Measurements from ENCODE around the gene PSD2. TPM values are rescaled to one million over a fixed set of nuclear protein-coding genes. Genes with fewer than 3 reads are reported as not detected.

PSD2 gene
- polyA plus RNA-seq, 3 donors = not detected

DNA sequence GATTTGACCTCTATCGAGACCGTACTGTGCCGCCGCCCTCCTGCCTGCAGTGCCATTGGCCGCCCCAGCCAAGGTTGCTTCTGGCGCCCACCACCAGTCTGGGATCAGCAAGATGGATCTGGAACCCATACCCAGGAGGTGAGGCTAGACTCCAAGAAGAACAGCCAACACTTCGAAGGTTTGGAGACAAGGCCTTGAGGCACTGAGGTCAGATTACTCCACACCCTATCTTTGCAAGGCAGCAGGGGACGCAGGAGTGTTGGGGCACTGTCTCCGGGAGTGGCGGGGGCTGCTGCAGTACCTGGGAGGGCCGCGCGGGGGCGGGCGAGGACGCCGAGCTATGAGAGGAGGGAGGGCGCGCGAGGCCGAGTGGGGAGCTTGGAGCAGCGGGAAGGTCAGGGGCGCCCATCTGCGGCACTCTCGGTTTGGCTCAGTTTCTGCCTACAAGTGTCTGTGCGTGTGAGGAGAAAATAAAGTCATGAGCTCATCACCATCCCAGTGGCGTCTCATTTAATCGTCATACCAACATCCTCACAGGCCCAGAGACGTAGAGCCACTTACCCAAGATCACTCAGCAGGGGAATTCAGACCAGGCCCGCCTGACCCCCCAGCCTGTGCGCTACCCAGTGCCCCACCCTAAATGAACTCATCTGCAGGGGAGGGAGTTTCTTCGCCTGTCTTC, 20.5 kb upstream of the PSD2 start:
- peak; percentile 90 to 99 (median 94) for DNase-seq

DNA sequence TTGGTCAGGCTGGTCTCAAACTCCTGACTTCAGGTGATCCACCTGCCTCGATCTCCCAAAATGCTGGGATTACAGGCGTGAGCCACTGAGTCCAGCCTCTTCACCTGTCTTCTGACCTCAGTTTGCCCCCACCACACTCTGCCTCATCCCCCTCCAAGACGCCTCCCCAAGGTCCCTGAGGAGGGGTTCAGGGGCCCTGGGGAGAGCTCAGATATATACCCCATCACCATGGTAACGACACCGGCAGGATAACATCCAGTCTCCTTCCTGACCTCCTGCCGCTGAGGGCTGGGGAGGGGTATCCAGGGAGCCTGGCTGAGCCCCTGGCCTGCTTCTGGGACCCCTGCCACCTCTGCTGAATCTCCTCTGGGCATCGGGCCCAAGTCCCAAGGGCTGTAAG, 19.7 kb upstream of the PSD2 start:
- H3K27me3 Mint-ChIP-seq (ENCODE audit: low read depth in 3 of 3) = peaks cover 19 to 26% (median 22%) of the 10 kb centered on the region in 3 donors
- H3K4me3 ChIP-seq (replicated peaks in 1 of 3; ENCODE audit: low read depth in 2 of 3, low read length in 3 of 3) = no peak overlapping the region
- no peak for DNase-seq
- TF ChIP-seq, protein P1, sequence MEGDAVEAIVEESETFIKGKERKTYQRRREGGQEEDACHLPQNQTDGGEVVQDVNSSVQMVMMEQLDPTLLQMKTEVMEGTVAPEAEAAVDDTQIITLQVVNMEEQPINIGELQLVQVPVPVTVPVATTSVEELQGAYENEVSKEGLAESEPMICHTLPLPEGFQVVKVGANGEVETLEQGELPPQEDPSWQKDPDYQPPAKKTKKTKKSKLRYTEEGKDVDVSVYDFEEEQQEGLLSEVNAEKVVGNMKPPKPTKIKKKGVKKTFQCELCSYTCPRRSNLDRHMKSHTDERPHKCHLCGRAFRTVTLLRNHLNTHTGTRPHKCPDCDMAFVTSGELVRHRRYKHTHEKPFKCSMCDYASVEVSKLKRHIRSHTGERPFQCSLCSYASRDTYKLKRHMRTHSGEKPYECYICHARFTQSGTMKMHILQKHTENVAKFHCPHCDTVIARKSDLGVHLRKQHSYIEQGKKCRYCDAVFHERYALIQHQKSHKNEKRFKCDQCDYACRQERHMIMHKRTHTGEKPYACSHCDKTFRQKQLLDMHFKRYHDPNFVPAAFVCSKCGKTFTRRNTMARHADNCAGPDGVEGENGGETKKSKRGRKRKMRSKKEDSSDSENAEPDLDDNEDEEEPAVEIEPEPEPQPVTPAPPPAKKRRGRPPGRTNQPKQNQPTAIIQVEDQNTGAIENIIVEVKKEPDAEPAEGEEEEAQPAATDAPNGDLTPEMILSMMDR (IDR thresholded peaks at IDR 0.05) = no peak
- peak overlapping the region in 1 of 2 donors; percentile 58 for H3K4me3 Mint-ChIP-seq
- H2AFZ ChIP-seq (ENCODE audit: insufficient read depth, low read depth, low read length, poor library complexity, severe bottlenecking) = peak overlapping the region; percentile 29
- peak overlapping the region in 1 of 2 donors; percentile 60 for H3K27ac ChIP-seq (ENCODE audit: low read depth in 1 of 2, low read length in 2 of 2)
- peaks cover 20% of the 10 kb centered on the region for H3K4me1 Mint-ChIP-seq
- no peaks in the 10 kb centered on the region for H3K36me3 ChIP-seq (replicated peaks in 1 of 2; ENCODE audit: control insufficient read depth in 1 of 2, insufficient read depth in 2 of 2, low read length in 2 of 2)
- H4K20me1 ChIP-seq (ENCODE audit: insufficient read depth, low read length) = no peaks in the 10 kb centered on the region
- no peak overlapping the region for H3K4me2 ChIP-seq (replicated peaks; ENCODE audit: extremely low read depth, low read length, poor library complexity, severe bottlenecking)
- WGBS (ENCODE audit: insufficient coverage) = 85% methylated on average over 4 of the region's 7 CpGs
- H3K27me3 ChIP-seq (ENCODE audit: control insufficient read depth in 2 of 2, insufficient read depth in 2 of 2, low read length in 2 of 2) = no peaks in the 10 kb centered on the region
- peaks cover 13 to 17% of the 10 kb centered on the region in 2 donors for H3K4me1 ChIP-seq (ENCODE audit: control insufficient read depth in 1 of 2, insufficient read depth in 2 of 2, low read length in 2 of 2)
- H3K9me3 ChIP-seq (replicated peaks in 1 of 2; ENCODE audit: control insufficient read depth in 1 of 2, insufficient read depth in 1 of 2, low read length in 2 of 2) = no peaks in the 10 kb centered on the region
- H3K27ac Mint-ChIP-seq = peak overlapping the region in 6 of 7 donors; percentile 82 to 92 (median 87)
- H3K79me2 ChIP-seq (ENCODE audit: insufficient read depth, low read length) = no peaks in the 10 kb centered on the region
- H3K9me3 Mint-ChIP-seq = peaks cover 0 to 3% (median 1%) of the 10 kb centered on the region in 7 donors
- intact Hi-C loops (cut with micrococcal nuclease) = no loop called here
- no peaks in the 10 kb centered on the region for H3K36me3 Mint-ChIP-seq
- H3K9ac ChIP-seq (ENCODE audit: insufficient read depth, low read length, poor library complexity, severe bottlenecking) = peak overlapping the region; percentile 15

More for the DNA sequence above, 20.5 kb upstream of the PSD2 start:
- H3K36me3 ChIP-seq (replicated peaks in 1 of 2; ENCODE audit: control insufficient read depth in 1 of 2, insufficient read depth in 2 of 2, low read length in 2 of 2) = no peaks in the 10 kb centered on the region
- H3K9ac ChIP-seq (ENCODE audit: insufficient read depth, low read length, poor library complexity, severe bottlenecking) = peak overlapping the region; percentile 9
- TF ChIP-seq, protein P1 (IDR thresholded peaks at IDR 0.05) = peak; percentile 93
- no peaks in the 10 kb centered on the region for H3K27me3 ChIP-seq (ENCODE audit: control insufficient read depth in 2 of 2, insufficient read depth in 2 of 2, low read length in 2 of 2)
- H3K27ac ChIP-seq (ENCODE audit: low read depth in 1 of 2, low read length in 2 of 2) = peak overlapping the region; percentile 44 to 60
- H4K20me1 ChIP-seq (ENCODE audit: insufficient read depth, low read length) = no peaks in the 10 kb centered on the region
- H3K27ac Mint-ChIP-seq = peak overlapping the region; percentile 69 to 94 (median 89)
- H3K36me3 Mint-ChIP-seq = no peaks in the 10 kb centered on the region
- peak overlapping the region; percentile 58 to 73 for H3K4me3 Mint-ChIP-seq
- peaks cover 13 to 17% of the 10 kb centered on the region in 2 donors for H3K4me1 ChIP-seq (ENCODE audit: control insufficient read depth in 1 of 2, insufficient read depth in 2 of 2, low read length in 2 of 2)
- H3K27me3 Mint-ChIP-seq (ENCODE audit: low read depth in 3 of 3) = peaks cover 14 to 24% (median 17%) of the 10 kb centered on the region in 3 donors
- intact Hi-C loops (cut with micrococcal nuclease) = no loop called here
- peaks cover 0 to 3% (median 1%) of the 10 kb centered on the region in 7 donors for H3K9me3 Mint-ChIP-seq
- no peaks in the 10 kb centered on the region for H3K9me3 ChIP-seq (replicated peaks in 1 of 2; ENCODE audit: control insufficient read depth in 1 of 2, insufficient read depth in 1 of 2, low read length in 2 of 2)
- H3K4me1 Mint-ChIP-seq = peaks cover 20% of the 10 kb centered on the region
- peak overlapping the region in 1 of 3 experiments; percentile 41 for H3K4me3 ChIP-seq (replicated peaks in 1 of 3; ENCODE audit: low read depth in 2 of 3, low read length in 3 of 3)
- WGBS (ENCODE audit: insufficient coverage) = 45% methylated on average over 11 of the region's 32 CpGs
- H2AFZ ChIP-seq (ENCODE audit: insufficient read depth, low read depth, low read length, poor library complexity, severe bottlenecking) = peak overlapping the region; percentile 38
- H3K4me2 ChIP-seq (replicated peaks; ENCODE audit: extremely low read depth, low read length, poor library complexity, severe bottlenecking) = peak overlapping the region; percentile 59
- no peaks in the 10 kb centered on the region for H3K79me2 ChIP-seq (ENCODE audit: insufficient read depth, low read length)
